Activated CD8-positive, alpha-beta memory T cell treated with anti-CD3 and anti-CD28 coated beads for 24 hours (primary cell): ENCODE measurements around the gene PNMA8A.

Source experiments
- DNase-seq: peaks from one replicate; pipeline ENCODE4 v3.0.0-alpha.2; 2020

PNMA8A gene

GRCh38 chr19:46491975-46492682 is 20.8 kb upstream of the PNMA8A start:
- no peak for DNase-seq

GRCh38 chr19:46490774-46491173 is 19.4 kb upstream of the PNMA8A start:
- no peak for DNase-seq

GRCh38 chr19:46489445-46490272 is 18.3 kb upstream of the PNMA8A start:
- no peak for DNase-seq

GRCh38 chr19:46488551-46488950 is 17.2 kb upstream of the PNMA8A start:
- no peak for DNase-seq

- DNase-seq = peak; percentile 96
Measured at GRCh38 chr19:46487802-46488445, 16.6 kb upstream of the PNMA8A start.

GRCh38 chr19:46487178-46487801 is 15.9 kb upstream of the PNMA8A start:
- no peak for DNase-seq

- no peak for DNase-seq
Measured at GRCh38 chr19:46486358-46486757, 15.0 kb upstream of the PNMA8A start.

GRCh38 chr19:46484656-46485055 is 13.3 kb upstream of the PNMA8A start:
- DNase-seq = no peak

- DNase-seq = no peak
Measured at GRCh38 chr19:46482631-46483030, 11.3 kb upstream of the PNMA8A start.

- no peak for DNase-seq
Measured at GRCh38 chr19:46481947-46482346, 10.6 kb upstream of the PNMA8A start.

- no peak for DNase-seq
Measured at GRCh38 chr19:46481223-46481848, 10.0 kb upstream of the PNMA8A start.

- no peak for DNase-seq
Measured at GRCh38 chr19:46480415-46480814, 9.1 kb upstream of the PNMA8A start.

GRCh38 chr19:46478356-46478986 is 7.1 kb upstream of the PNMA8A start:
- no peak for DNase-seq

- no peak for DNase-seq
Measured at GRCh38 chr19:46475986-46476385, 4.6 kb upstream of the PNMA8A start.

- no peak for DNase-seq
Measured at GRCh38 chr19:46474211-46474610, 2.8 kb upstream of the PNMA8A start.

GRCh38 chr19:46472592-46472991 is 1.2 kb upstream of the PNMA8A start:
- no peak for DNase-seq

GRCh38 chr19:46471811-46472543 is 614 bp upstream of the PNMA8A start:
- no peak for DNase-seq

GRCh38 chr19:46470376-46470775 is 987 bp downstream of the PNMA8A start:
- no peak for DNase-seq

- DNase-seq = no peak
Measured at GRCh38 chr19:46469541-46470185, 1.7 kb downstream of the PNMA8A start.

GRCh38 chr19:46466536-46467196 is 4.7 kb downstream of the PNMA8A start:
- no peak for DNase-seq

GRCh38 chr19:46463516-46463915 is 7.8 kb downstream of the PNMA8A start:
- DNase-seq = no peak
